HG03025 (cell line): Measurements from ENCODE around the gene SBF1.
"Not testable (repeated sequence)": the region's sequence is repeated elsewhere in the genome, so short reads cannot be mapped to it uniquely, and the experiment has no call there.

Experiments used
- ATAC-seq: cut with Tn5 transposase; IDR thresholded peaks from one replicate; pipeline ENCODE4 v1.9.1; 2021; ENCODE audit warnings: mild to moderate bottlenecking, moderate library complexity; ENCODE audit not compliant: unreplicated experiment, low FRiP score

Gene SBF1

GRCh38 chr22:50474710-50475651, at the start of gene SBF1:
Gene SBF1, minus strand, starts transcription at chr22:50475035. Its CDS starts 195 bp downstream, at chr22:50474840.
- ATAC-seq = peak; percentile 50

GRCh38 chr22:50523806-50524675, 49.2 kb upstream of the SBF1 start:
- ATAC-seq = no peak

GRCh38 chr22:50523458-50523805, 48.6 kb upstream of the SBF1 start:
- no peak for ATAC-seq

GRCh38 chr22:50522806-50523438, 48.1 kb upstream of the SBF1 start:
- ATAC-seq = no peak

- ATAC-seq = no peak
Observed at GRCh38 chr22:50522208-50522805, 47.5 kb upstream of the SBF1 start.

GRCh38 chr22:50521710-50522109, 46.9 kb upstream of the SBF1 start:
- ATAC-seq = no peak

- ATAC-seq = no peak
Observed at GRCh38 chr22:50520826-50521453, 46.1 kb upstream of the SBF1 start.

- ATAC-seq = not testable (repeated sequence)
Observed at GRCh38 chr22:50520184-50520583, 45.3 kb upstream of the SBF1 start.

GRCh38 chr22:50519151-50519550, 44.3 kb upstream of the SBF1 start:
- no peak for ATAC-seq

GRCh38 chr22:50518606-50519005, 43.8 kb upstream of the SBF1 start:
- ATAC-seq = no peak

GRCh38 chr22:50517495-50518260, 42.8 kb upstream of the SBF1 start:
- ATAC-seq = no peak

GRCh38 chr22:50516891-50517290, 42.1 kb upstream of the SBF1 start:
- no peak for ATAC-seq

- no peak for ATAC-seq
Observed at GRCh38 chr22:50516068-50516467, 41.2 kb upstream of the SBF1 start.

- no peak for ATAC-seq
Observed at GRCh38 chr22:50513175-50513574, 38.3 kb upstream of the SBF1 start.

GRCh38 chr22:50508897-50509296, 34.1 kb upstream of the SBF1 start:
- ATAC-seq = no peak

GRCh38 chr22:50507991-50508884, 33.4 kb upstream of the SBF1 start, which contains the start of gene NCAPH2:
Gene NCAPH2, plus strand, starts transcription at chr22:50508224. Its CDS starts 114 bp downstream, at chr22:50508338.
- peak; percentile 71 for ATAC-seq

- ATAC-seq = peak; percentile 44
Observed at GRCh38 chr22:50507421-50507990, 32.7 kb upstream of the SBF1 start, which contains the start of gene LMF2. Gene LMF2, minus strand, starts transcription at chr22:50507702. Its CDS starts 27 bp downstream, at chr22:50507675.
